Sigmoid colon (tissue), 4 donors: ENCODE results near the gene MOB3A.

Experiments
- CTCF ChIP-seq, 4 experiments: fragments of 450-650 bp in 3 of 4; fragments of 200-600 bp in 1 of 4; IDR thresholded peaks; one replicate each; pipeline ENCODE4 v1.5.1; 2016 to 2019; ENCODE audit warnings: antibody characterized with exemption in 4 of 4, mild to moderate bottlenecking in 3 of 4, moderate library complexity in 2 of 4
- EP300 ChIP-seq, 4 donors: sonication (generic); formaldehyde crosslinking; IDR thresholded peaks; one replicate each; pipeline ENCODE4 v1.6.1; 2017; ENCODE audit warnings: antibody characterized with exemption in 4 of 4

DNA sequence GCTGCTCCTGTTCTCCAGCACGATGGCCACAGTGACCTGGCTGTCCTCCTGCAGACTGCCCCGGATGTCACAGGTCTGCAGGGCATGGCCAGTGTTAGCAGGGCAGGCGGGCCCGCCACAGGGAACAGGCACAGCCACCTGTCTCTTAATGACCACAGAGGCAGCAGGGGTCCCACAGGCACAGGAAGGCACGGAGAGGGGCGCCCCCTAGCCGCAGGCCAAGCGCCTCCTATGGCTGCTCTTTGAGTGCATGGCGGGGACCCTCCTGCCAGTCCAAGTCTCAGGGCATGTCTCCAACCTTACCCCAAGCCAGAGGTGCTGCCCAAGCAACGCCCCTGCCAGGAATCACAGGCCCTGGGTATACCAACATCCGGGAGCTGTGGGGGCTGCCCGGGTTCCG is 14.7 kb upstream of the MOB3A start:
- no peak for TF ChIP-seq CTCF (IDR thresholded peaks at IDR 0.05)
- TF ChIP-seq EP300 (IDR thresholded peaks at IDR 0.05) = no peak
